Tibial nerve (tissue), 4 donors: Measurements from ENCODE around the gene SUV39H1.

Experiments
- EP300 ChIP-seq, 2 donors: sonication (generic); formaldehyde crosslinking; IDR thresholded peaks; one replicate each; pipeline ENCODE4 v1.6.1; 2017; ENCODE audit warnings: antibody characterized with exemption in 2 of 2, mild to moderate bottlenecking in 1 of 2
- POLR2A ChIP-seq, 2 donors: fragments of 450-650 bp; IDR thresholded peaks; one replicate each; pipeline ENCODE4 v1.6.1; 2017; ENCODE audit warnings: antibody characterized with exemption in 2 of 2, mild to moderate bottlenecking in 2 of 2, moderate library complexity in 2 of 2
- TF ChIP-seq, protein P1 (sequence below), 5 experiments: fragments of 200-600 bp in 3 of 5; fragments of 450-650 bp in 2 of 5; sonication (generic) in 3 of 5; IDR thresholded peaks; one replicate each; pipeline ENCODE4 v1.5.1; 2016 to 2019; ENCODE audit warnings: antibody characterized with exemption in 5 of 5, mild to moderate bottlenecking in 3 of 5, moderate library complexity in 2 of 5

DNA sequence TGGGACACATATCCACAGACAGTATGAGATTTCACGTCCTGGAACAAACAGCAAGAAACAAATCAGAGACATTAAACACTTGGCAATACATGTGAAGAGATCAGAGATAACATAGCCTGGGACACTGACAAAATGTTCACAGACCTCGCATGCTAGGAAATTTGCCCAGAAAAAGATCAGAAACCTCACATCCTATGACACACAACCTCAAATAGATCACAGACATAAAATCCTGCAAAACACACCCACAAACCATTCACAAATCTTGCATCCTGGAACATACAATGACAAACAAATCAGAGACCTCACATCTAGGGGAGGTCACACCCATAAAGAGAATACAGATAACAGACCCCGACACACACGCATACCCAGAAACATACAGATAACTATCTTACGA, 18.0 kb downstream of the SUV39H1 start:
- TF ChIP-seq, protein P1, sequence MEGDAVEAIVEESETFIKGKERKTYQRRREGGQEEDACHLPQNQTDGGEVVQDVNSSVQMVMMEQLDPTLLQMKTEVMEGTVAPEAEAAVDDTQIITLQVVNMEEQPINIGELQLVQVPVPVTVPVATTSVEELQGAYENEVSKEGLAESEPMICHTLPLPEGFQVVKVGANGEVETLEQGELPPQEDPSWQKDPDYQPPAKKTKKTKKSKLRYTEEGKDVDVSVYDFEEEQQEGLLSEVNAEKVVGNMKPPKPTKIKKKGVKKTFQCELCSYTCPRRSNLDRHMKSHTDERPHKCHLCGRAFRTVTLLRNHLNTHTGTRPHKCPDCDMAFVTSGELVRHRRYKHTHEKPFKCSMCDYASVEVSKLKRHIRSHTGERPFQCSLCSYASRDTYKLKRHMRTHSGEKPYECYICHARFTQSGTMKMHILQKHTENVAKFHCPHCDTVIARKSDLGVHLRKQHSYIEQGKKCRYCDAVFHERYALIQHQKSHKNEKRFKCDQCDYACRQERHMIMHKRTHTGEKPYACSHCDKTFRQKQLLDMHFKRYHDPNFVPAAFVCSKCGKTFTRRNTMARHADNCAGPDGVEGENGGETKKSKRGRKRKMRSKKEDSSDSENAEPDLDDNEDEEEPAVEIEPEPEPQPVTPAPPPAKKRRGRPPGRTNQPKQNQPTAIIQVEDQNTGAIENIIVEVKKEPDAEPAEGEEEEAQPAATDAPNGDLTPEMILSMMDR (IDR thresholded peaks at IDR 0.05): no peak
- no peak for TF ChIP-seq POLR2A (IDR thresholded peaks at IDR 0.05)
- no peak for TF ChIP-seq EP300 (IDR thresholded peaks at IDR 0.05)
